Endothelial cell of umbilical vein (primary cell): ENCODE data around the gene ENTPD6. TPM values are rescaled to one million over a fixed set of nuclear protein-coding genes. Genes with fewer than 3 reads are reported as not detected.

Source experiments
- BruUV-seq: library from RNA; stranded (reverse); fragments of 400-500 nt; replicated peaks from 2 replicates; lab custom pipeline; 2021; lab: Mats Ljungman, UMichigan
- CTCF ChIA-PET: fragments of 300-600, 350-600 bp; sonication (Branson Sonifier 250); formaldehyde crosslinking; loops from one replicate; lab custom pipeline; 2021; ENCODE audit warnings: antibody characterized with exemption, inconsistent platforms; lab: Charles Lee
- POLR2A ChIA-PET: fragments of 300-600, 350-600 bp; sonication (Branson Sonifier 250); formaldehyde crosslinking; loops from one replicate; lab custom pipeline; 2021; ENCODE audit warnings: antibody characterized with exemption, inconsistent platforms; lab: Charles Lee
- DNase-seq: peaks from one replicate; pipeline ENCODE4 v3.0.0-alpha.2; 2011; ENCODE audit warnings: low read depth, low spot score
- FAIRE-seq: peaks from 2 replicates; lab custom pipeline; 2011; peaks lifted over from hg19 to GRCh38; lab: Jason Lieb, UNC
- H2AFZ ChIP-seq: 2 replicates; pipeline ENCODE4 v1.6.0; 2012; ENCODE audit warnings: low read depth, low read length, control low read depth, inconsistent platforms
- H3K27ac ChIP-seq: 2 replicates; pipeline ENCODE4 v1.5.1; 2011; ENCODE audit warnings: low read depth, mild to moderate bottlenecking, control low read depth, low read length, moderate library complexity; ENCODE audit not compliant: insufficient read depth
- H3K27me3 ChIP-seq, 2 experiments: 2 replicates each; pipeline versions ENCODE4 v1.6.0 to v1.6.1; 2011; ENCODE audit warnings: low read length in 2 of 2, mixed read lengths in 1 of 2; ENCODE audit not compliant: control insufficient read depth in 2 of 2, insufficient read depth in 2 of 2
- H3K36me3 ChIP-seq, 2 experiments: 2 replicates in 1 of 2; 3 replicates in 1 of 2; pipeline ENCODE4 v1.5.1; 2011; ENCODE audit warnings: low read length in 2 of 2, mild to moderate bottlenecking in 1 of 2, moderate library complexity in 1 of 2; ENCODE audit not compliant: control insufficient read depth in 2 of 2, insufficient read depth in 2 of 2; ENCODE audit errors: extremely low read depth in 1 of 2
- H3K4me1 ChIP-seq: 3 replicates; pipeline ENCODE4 v1.5.1; 2011; ENCODE audit warnings: mild to moderate bottlenecking, low read length; ENCODE audit not compliant: control insufficient read depth, insufficient read depth; ENCODE audit errors: extremely low read depth
- H3K4me2 ChIP-seq: 2 replicates; pipeline ENCODE4 v1.6.1; 2011; ENCODE audit warnings: low read length, control low read depth, mixed read lengths; ENCODE audit not compliant: insufficient read depth
- H3K4me3 ChIP-seq, 3 experiments: fragments of 200-600 bp in 1 of 3; sonication (generic), shearing (Covaris generic) in 1 of 3; replicated peaks in 1 of 3; 2 replicates each; pipeline ENCODE4 v1.5.1; 2011 to 2016; ENCODE audit warnings: control low read depth in 3 of 3, low read length in 3 of 3, mild to moderate bottlenecking in 2 of 3, inconsistent platforms in 1 of 3, low read depth in 1 of 3, moderate library complexity in 1 of 3; ENCODE audit not compliant: insufficient read depth in 1 of 3
- H3K79me2 ChIP-seq: 2 replicates; pipeline ENCODE4 v1.6.0; 2012; ENCODE audit warnings: low read length, inconsistent platforms; ENCODE audit not compliant: control insufficient read depth, insufficient read depth
- H3K9ac ChIP-seq: replicated peaks from 2 replicates; pipeline ENCODE3; 2011; ENCODE audit warnings: low read length, control low read depth; ENCODE audit not compliant: insufficient read depth; ENCODE audit errors: extremely low read depth
- H3K9me1 ChIP-seq: replicated peaks from 3 replicates; pipeline ENCODE4 v1.6.0; 2011; ENCODE audit warnings: mild to moderate bottlenecking, low read length; ENCODE audit not compliant: control insufficient read depth, insufficient read depth; ENCODE audit errors: extremely low read depth
- H3K9me3 ChIP-seq: replicated peaks from 2 replicates; pipeline ENCODE4 v1.5.1; 2012; ENCODE audit warnings: low read length, inconsistent platforms; ENCODE audit not compliant: control insufficient read depth, insufficient read depth
- H4K20me1 ChIP-seq: replicated peaks from 2 replicates; pipeline ENCODE3; 2011; ENCODE audit warnings: mild to moderate bottlenecking, low read length; ENCODE audit not compliant: control insufficient read depth, insufficient read depth; ENCODE audit errors: extremely low read depth
- CTCF ChIP-seq, 2 donors: IDR thresholded peaks; 1 replicate in 1 of 2; 2 replicates in 1 of 2; pipeline ENCODE4 v1.5.1; 2011; ENCODE audit warnings: low read length in 2 of 2, mild to moderate bottlenecking in 2 of 2, moderate library complexity in 2 of 2, control low read depth in 1 of 2, inconsistent platforms in 1 of 2, low read depth in 1 of 2; ENCODE audit not compliant: insufficient read depth in 1 of 2; ENCODE audit errors: extremely low read depth in 1 of 2
- EZH2 ChIP-seq: IDR thresholded peaks from 2 replicates; pipeline ENCODE4 v1.6.1; 2012; ENCODE audit warnings: borderline replicate concordance, low read depth, mild to moderate bottlenecking, moderate library complexity, low read length, inconsistent platforms; ENCODE audit not compliant: severe bottlenecking
- FOS ChIP-seq: IDR thresholded peaks from 2 replicates; pipeline ENCODE4 v1.6.1; 2011; ENCODE audit warnings: mild to moderate bottlenecking, low read length, moderate library complexity, borderline replicate concordance; ENCODE audit not compliant: insufficient read depth
- GATA2 ChIP-seq: IDR thresholded peaks from 2 replicates; pipeline ENCODE4 v1.7.0; 2011; ENCODE audit warnings: low read depth, mild to moderate bottlenecking, moderate library complexity, mixed read lengths, low read length; ENCODE audit not compliant: insufficient read length, insufficient read depth
- JUN ChIP-seq: IDR thresholded peaks from 2 replicates; pipeline ENCODE4 v1.6.1; 2011; ENCODE audit warnings: borderline replicate concordance, low read depth; ENCODE audit not compliant: insufficient read length, insufficient read depth
- MAX ChIP-seq: IDR thresholded peaks from 2 replicates; pipeline ENCODE4 v1.6.1; 2011; ENCODE audit not compliant: insufficient read depth, insufficient read length
- MYC ChIP-seq: IDR thresholded peaks from one replicate; pipeline ENCODE4 v1.6.1; 2011; ENCODE audit warnings: mild to moderate bottlenecking, low read depth, low read length
- POLR2A ChIP-seq: IDR thresholded peaks from 2 replicates; pipeline ENCODE4 v1.6.1; 2012; ENCODE audit warnings: low read depth, mild to moderate bottlenecking, control low read depth, low read length
- POLR2AphosphoS5 ChIP-seq: IDR thresholded peaks from 2 replicates; pipeline ENCODE4 v1.6.1; 2012; ENCODE audit warnings: low read depth, mild to moderate bottlenecking, control low read depth, low read length, moderate library complexity; ENCODE audit not compliant: insufficient read depth
- dilution Hi-C: fragments of 300-500 bp; cut with MboI; formaldehyde crosslinking; loops from one replicate; pipeline ENCODE4 v1.15.0; 2019; ENCODE audit warnings: low sequenced_read_pairs; ENCODE audit not compliant: extremely low pct_ligation_motif_present
- intact Hi-C: fragments of 100-400 bp; cut with micrococcal nuclease; formaldehyde crosslinking; loops from one replicate; pipeline ENCODE4 v1.10.0; 2022
- polyA plus RNA-seq, 4 experiments: library from polyadenylated mRNA; depleted of rRNA in 3 of 4; stranded (reverse) in 3 of 4; unstranded in 1 of 4; fragments of >200 nt; gene quantifications; 2 replicates each; pipeline versions ENCODE4 v1.2.1 to v1.2.3, GENCODE V29; 2011 to 2012; ENCODE audit warnings: missing spikeins in 1 of 4
- total RNA-seq: library from RNA; stranded (reverse); gene quantifications from 2 replicates; pipeline ENCODE4 v1.2.3, GENCODE V29; 2021

The ENTPD6 gene
- total and polyA plus RNA-seq, 2 donors (not counting 3 experiments of a cell fraction or from before 2014, with no cell fraction given): 51.2 to 86.3 TPM

GRCh38 chr20:25224941-25225340, 29.4 kb downstream of the ENTPD6 start:
- POLR2A ChIA-PET: no interaction called here
- intact Hi-C loops: no loop called here
- Histone ChIP-seq H3K9ac (no peak overlapping the region), H3K27me3 (no peaks in the 10 kb centered on the region), H3K4me3 (no peak overlapping the region), H2AFZ (no peak overlapping the region), H3K4me1 (peaks cover 18% of the 10 kb centered on the region), H3K36me3 (peaks cover 0 to 3% of the 10 kb centered on the region in 2 experiments), H3K4me2 (no peak overlapping the region), H3K27ac (no peak overlapping the region), H3K79me2 (no peaks in the 10 kb centered on the region), H3K9me3 (no peaks in the 10 kb centered on the region), H3K9me1 (no peaks in the 10 kb centered on the region), H4K20me1 (no peaks in the 10 kb centered on the region)
- CTCF ChIA-PET: interaction anchor here (2.3 to 9.7 kb wide), 2 partner anchors 8 to 22 kb away, joined by 13 to 93 read pairs; partner anchors contain the start of gene PYGB
- DNase-seq (no peak), FAIRE-seq (no peak)
- TF ChIP-seq POLR2AphosphoS5 (no peak), GATA2 (no peak), MAX (no peak), EZH2 (no peak), FOS (no peak), JUN (no peak), CTCF (IDR thresholded peaks at IDR 0.05; ENCODE audit: extremely low read depth in 1 of 2, insufficient read depth in 1 of 2, low read depth in 1 of 2, low read length in 2 of 2) (no peak), POLR2A (no peak), MYC (no peak)
- BruUV-seq: no TSS peak
- dilution Hi-C loops: no loop called here
